ENCODE results near the gene OSR1. TPM values are rescaled to one million over a fixed set of nuclear protein-coding genes. Genes with fewer than 3 reads are reported as not detected.

Gene OSR1
- polyA plus RNA-seq, 1 of the 3 experiments (the other 2 are of a cell fraction): 76.6 TPM

Small RNAs within 50 kb of the gene (small RNA-seq; reads per million reads assigned to genes)
- 0 to 8.6 (median 6.2) reads per million in 7 experiments for gene MIR4757

Data from SK-N-SH (cell line).